HUDEP-2 (cell line): ENCODE measurements around the gene NUDT4.

Source experiments
- DNase-seq, 76 experiments: peaks; one replicate each; lab custom pipeline; 2025; ENCODE audit not compliant: unreplicated experiment in 76 of 76; lab: John Stamatoyannopoulos, UW

NUDT4 gene

DNA sequence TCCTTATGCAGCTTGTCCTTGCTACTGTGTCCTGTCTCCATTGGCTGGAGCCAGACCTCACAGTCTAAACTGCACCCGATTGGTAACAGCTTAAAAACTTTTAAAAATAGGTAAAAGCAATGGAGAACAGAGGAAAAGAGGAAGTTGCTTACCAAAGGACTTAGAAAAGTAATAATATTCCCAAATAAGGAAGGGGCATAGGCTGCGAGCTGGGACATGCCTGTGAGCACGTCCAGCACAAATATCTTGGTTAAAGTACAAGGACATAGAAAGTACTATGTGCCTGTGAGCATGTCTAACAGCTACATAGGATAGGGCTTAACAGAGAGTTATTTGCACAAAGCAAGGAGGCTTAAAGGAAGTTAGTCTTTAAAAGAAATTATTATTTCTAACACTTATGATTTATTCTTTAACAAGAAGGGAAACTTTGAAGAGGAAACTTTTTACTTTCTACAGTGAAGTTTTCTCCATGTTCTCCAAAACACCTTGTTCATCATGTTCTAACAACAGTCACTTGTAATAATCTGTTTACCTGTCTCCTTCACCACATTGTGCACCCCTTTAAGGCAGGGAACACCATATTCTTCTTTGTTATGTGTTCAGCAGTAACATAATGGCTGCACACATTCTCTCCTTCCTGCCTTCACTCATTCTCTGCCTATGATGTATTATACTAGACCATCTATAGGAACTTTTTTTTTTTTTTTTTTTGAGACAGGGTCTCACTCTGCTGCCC, 73.9 kb downstream of the NUDT4 start:
- DNase-seq: no peak

DNA sequence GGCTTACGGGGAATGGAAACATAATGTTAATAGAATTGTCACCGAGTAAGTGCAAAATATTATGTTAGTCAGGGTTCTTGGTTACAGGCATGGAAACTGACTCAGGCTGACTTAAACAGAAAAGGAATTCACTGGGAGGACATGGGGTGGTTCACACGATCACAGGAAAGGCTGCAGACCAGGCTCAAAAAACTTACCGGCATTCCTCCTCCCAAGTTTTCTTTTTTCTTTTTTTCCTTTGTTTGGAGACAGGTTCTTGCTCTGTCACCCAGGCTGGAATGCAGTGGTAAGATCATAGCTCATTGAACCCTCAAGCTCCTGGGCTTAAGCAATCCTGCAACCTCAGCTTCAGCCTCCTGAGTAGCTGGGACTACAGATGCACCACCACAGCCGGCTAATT, 75.9 kb downstream of the NUDT4 start:
- no peak for DNase-seq

GRCh38 chr12:93456077-93456476, 78.4 kb downstream of the NUDT4 start:
- no peak for DNase-seq
